ENCODE measurements around the gene TEPSIN.

The TEPSIN gene

DNA sequence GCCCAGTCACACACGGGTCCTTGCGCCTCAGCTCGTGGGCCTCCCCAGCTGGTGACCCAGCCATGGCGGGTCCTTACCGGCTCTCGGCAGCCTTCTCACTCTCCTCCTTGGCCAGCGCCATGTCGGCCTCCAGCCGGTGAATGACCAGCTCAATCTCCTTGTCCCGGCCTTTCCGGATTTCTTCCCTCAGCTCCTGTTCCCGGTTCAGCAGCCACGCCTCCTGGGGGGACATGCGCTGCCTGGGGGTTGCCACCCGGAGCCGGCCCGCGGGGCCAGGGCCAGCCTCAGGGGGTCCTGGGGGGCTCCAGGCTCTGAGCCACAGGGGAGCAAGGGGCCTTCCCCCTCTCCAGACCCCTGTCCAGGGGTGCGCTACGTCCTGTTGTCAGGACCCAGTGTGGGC lies 47.7 kb downstream of the TEPSIN start:
- TF ChIP-seq, protein P1, sequence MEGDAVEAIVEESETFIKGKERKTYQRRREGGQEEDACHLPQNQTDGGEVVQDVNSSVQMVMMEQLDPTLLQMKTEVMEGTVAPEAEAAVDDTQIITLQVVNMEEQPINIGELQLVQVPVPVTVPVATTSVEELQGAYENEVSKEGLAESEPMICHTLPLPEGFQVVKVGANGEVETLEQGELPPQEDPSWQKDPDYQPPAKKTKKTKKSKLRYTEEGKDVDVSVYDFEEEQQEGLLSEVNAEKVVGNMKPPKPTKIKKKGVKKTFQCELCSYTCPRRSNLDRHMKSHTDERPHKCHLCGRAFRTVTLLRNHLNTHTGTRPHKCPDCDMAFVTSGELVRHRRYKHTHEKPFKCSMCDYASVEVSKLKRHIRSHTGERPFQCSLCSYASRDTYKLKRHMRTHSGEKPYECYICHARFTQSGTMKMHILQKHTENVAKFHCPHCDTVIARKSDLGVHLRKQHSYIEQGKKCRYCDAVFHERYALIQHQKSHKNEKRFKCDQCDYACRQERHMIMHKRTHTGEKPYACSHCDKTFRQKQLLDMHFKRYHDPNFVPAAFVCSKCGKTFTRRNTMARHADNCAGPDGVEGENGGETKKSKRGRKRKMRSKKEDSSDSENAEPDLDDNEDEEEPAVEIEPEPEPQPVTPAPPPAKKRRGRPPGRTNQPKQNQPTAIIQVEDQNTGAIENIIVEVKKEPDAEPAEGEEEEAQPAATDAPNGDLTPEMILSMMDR (conservative IDR thresholded peaks at IDR 0.05), result no peak
- no peak for TF ChIP-seq ZFX (IDR thresholded peaks at IDR 0.05)
- H3K27ac ChIP-seq, result no peak overlapping the region

DNA sequence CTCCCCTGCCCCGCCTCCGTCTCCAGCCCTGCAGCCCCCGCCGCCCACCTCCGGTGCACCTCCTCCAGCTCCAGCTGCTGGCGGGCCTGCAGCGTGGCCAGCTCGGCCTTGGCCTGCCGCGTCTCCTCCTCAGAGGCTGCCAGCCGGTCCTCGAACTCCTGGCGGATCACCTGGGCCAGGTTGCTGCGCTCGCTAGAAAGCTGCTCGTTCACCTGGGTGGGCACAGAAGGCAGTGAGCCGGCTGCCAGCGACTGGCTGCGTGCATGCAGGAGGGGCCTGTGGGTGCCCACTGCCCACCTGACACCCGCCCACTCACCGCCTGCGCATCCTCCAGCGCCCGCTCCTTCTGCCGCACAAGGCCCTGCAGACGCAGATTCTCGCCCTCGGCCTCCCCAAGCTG lies 48.3 kb downstream of the TEPSIN start:
- no peak overlapping the region for H3K27ac ChIP-seq
- no peak for TF ChIP-seq ZFX (IDR thresholded peaks at IDR 0.05)
- TF ChIP-seq, protein P1 (conservative IDR thresholded peaks at IDR 0.05), result no peak

DNA sequence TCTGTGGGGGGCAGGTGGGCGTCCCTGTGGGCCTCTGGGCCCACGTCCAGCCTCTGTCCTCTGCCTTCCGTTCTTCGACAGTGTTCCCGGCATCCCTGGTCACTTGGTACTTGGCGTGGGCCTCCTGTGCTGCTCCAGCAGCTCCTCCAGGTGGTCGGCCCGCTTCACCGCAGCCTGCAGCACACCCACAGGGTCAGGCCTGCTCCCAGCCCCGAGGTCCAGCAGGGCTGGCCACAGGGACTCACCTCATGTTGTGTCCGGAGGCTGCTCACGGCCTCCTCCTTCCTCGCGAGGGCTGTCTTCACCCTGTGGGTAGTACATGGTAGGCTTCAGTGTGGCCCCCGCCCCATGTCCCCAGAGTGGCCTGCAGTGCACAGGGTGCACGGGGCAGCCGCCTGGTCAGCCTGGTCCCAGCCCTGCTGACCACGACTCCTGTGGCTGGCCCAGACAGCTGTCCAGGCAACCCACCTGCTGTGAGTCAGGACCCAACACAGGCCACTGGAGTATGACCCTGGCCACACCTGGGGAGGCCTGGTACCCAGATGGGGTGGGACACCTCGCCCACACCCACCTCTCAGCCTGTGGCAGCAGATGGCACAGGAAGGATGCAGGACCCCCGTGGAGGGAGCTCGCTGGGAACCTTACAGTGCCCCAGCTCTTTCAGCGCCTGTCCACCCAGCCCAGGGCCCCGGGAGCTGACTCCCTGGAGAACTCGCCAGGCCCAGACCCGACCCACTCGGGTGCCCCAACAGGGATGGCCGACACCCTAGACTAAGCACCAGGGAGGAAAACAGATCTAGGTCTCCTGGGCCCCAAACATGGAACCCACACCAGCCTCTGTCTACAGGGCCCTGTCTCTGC lies 49.0 kb downstream of the TEPSIN start:
- H3K27ac ChIP-seq, result no peak overlapping the region
- no peak for TF ChIP-seq ZFX (IDR thresholded peaks at IDR 0.05)
- TF ChIP-seq, protein P1 (conservative IDR thresholded peaks at IDR 0.05), result no peak

GRCh38 chr17:81189016-81189415 lies 49.8 kb downstream of the TEPSIN start:
- no peak overlapping the region for H3K27ac ChIP-seq
- TF ChIP-seq, protein P1 (conservative IDR thresholded peaks at IDR 0.05), result no peak
- TF ChIP-seq ZFX (IDR thresholded peaks at IDR 0.05), result no peak

DNA sequence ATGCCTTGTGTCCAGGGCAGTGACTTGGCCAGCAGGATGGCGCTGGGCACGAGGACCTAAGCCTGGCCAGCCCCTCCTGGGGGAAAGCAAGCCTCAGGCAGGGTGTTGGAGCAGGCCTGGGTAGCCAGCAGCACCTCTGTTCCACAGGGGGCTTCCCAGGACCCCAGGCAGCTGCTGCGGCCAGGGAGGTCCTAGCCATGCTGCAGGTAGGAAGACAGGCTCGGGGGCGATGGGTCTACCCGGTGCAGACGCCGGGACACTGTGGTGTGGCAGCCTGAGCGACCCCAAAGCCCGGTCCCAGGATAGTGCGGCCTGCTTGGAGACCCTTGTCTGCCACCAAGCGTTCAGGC lies 50.4 kb downstream of the TEPSIN start:
- no peak for TF ChIP-seq ZFX (IDR thresholded peaks at IDR 0.05)
- TF ChIP-seq, protein P1 (conservative IDR thresholded peaks at IDR 0.05), result no peak
- no peak overlapping the region for H3K27ac ChIP-seq

DNA sequence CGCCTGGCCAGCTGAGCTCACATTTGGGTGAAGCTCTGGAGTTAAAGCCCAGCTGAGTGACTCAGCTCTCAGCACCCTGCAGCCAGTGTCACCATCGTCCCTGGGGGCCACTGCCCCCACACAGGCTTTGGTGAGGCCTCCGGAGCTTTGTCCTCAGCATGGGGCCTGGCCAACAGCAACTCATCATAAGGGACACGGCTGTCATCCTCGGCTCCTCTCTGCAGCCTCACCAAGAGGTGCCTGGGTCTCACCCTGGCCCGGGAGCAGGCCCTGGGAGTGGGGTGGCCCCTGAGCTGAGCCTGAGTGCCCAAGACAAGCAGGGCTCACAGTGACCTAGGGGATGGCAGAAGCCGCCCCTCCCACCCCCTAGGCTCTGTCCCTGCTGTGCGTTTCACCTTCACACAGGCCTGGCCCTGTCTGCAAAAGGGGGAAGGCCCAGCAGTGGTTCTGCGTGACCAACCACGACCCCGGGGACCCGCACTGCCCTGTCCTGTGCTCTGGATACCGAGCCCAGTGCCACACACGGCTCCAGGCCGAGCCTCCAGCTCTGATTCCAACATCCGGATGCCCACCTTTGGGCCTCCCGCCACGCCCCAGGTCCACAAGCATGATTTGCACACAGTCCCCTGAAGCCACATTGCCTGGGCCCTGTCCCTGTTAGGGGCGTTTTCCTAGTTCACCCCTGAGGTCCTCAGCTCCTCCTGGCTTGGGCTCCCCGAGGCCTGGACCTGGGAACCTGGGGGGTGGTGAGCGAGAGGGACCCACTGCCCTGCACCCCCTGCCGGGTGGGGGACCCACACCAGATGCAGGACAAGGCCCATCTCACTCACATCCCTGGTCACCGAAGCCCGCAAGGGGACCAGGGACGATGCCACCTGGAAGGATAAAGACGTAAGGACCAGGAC lies 51.0 kb downstream of the TEPSIN start:
- no peak for TF ChIP-seq ZFX (IDR thresholded peaks at IDR 0.05)
- TF ChIP-seq, protein P1 (conservative IDR thresholded peaks at IDR 0.05), result no peak
- H3K27ac ChIP-seq, result no peak overlapping the region

GRCh38 chr17:81187120-81187519 lies 51.7 kb downstream of the TEPSIN start:
- H3K27ac ChIP-seq, result no peak overlapping the region
- TF ChIP-seq, protein P1 (conservative IDR thresholded peaks at IDR 0.05), result no peak
- TF ChIP-seq ZFX (IDR thresholded peaks at IDR 0.05), result no peak

Measured in C4-2B (cell line).